A549 (cell line): Measurements from ENCODE around the gene CDH26.

Source experiments
- ESRRA ChIP-seq: fragments of 150-350 bp; IDR thresholded peaks from 2 replicates; pipeline ENCODE4 v1.6.1; 2014; ENCODE audit warnings: mild to moderate bottlenecking, low read length, borderline replicate concordance
- FOSL2 ChIP-seq, 2 experiments: fragments of 450-650 bp in 1 of 2; fragments of >200 bp in 1 of 2; sonication (Bioruptor Twin) in 1 of 2; formaldehyde crosslinking; IDR thresholded peaks; 2 replicates each; pipeline versions ENCODE4 v1.5.0 to v1.6.1; 2016 to 2020; ENCODE audit warnings: mild to moderate bottlenecking in 1 of 2, moderate library complexity in 1 of 2
- HDAC2 ChIP-seq: fragments of 200-600 bp; sonication (generic); IDR thresholded peaks from 2 replicates; pipeline ENCODE4 v1.6.1; 2016
- JUN ChIP-seq, 2 experiments: fragments of >200 bp; sonication (Bioruptor Twin); formaldehyde crosslinking; IDR thresholded peaks; 2 replicates in 1 of 2; 3 replicates in 1 of 2; pipeline ENCODE4 v1.6.1; 2016 to 2017
- POLR2A ChIP-seq: IDR thresholded peaks from 2 replicates; pipeline ENCODE4 v1.6.1; 2012; ENCODE audit warnings: mild to moderate bottlenecking, low read length
- RFX5 ChIP-seq: fragments of 450-650 bp; IDR thresholded peaks from 2 replicates; pipeline ENCODE4 v1.7.1; 2014; ENCODE audit warnings: antibody characterized with exemption, mild to moderate bottlenecking, moderate library complexity
- SMC3 ChIP-seq: fragments of >200 bp; sonication (Bioruptor Twin); formaldehyde crosslinking; IDR thresholded peaks from 3 replicates; pipeline ENCODE4 v1.6.1; 2018; ENCODE audit warnings: inconsistent platforms
- SREBF2 ChIP-seq: fragments of 450-650 bp; IDR thresholded peaks from 2 replicates; pipeline ENCODE4 v1.6.1; 2014; ENCODE audit warnings: mild to moderate bottlenecking, moderate library complexity
- TF ChIP-seq, protein P1 (sequence below): fragments of 200-600 bp; sonication (generic); IDR thresholded peaks from 2 replicates; pipeline ENCODE4 v1.6.1; 2016; ENCODE audit warnings: antibody characterized with exemption, mild to moderate bottlenecking, moderate library complexity
- TF ChIP-seq, protein P2 (sequence below): fragments of >200 bp; sonication (Bioruptor Twin); formaldehyde crosslinking; IDR thresholded peaks from 3 replicates; pipeline ENCODE4 v1.5.1; 2016

DNA sequence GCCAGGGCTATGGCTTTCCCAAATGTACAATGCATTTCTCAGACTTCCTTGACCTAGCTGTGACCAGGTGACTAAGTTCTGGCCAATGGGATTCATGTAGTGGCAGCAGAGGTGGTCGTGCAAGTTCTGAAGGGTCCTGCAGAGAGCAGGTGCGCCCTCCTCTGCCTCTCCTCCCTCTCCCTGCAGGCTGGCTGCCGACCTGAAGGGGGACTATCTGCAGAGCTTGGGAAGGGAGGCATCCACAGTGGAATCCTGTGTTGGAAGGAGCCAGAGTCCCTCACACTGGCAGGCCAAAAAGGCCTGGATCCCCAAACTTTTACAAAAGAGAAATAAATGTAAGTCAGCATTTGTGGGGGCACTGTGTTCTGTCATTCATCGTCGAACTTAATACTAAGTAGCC lies 66.6 kb downstream of the CDH26 start:
- TF ChIP-seq JUN (IDR thresholded peaks at IDR 0.05) (no peak), SMC3 (no peak), HDAC2 (no peak), RFX5 (no peak), POLR2A (no peak), FOSL2 (IDR thresholded peaks at IDR 0.05) (no peak), FOSL2 (CRISPR knock-in tag; IDR thresholded peaks at IDR 0.05) (no peak), ESRRA (no peak), SREBF2 (no peak)
- TF ChIP-seq, protein P1, sequence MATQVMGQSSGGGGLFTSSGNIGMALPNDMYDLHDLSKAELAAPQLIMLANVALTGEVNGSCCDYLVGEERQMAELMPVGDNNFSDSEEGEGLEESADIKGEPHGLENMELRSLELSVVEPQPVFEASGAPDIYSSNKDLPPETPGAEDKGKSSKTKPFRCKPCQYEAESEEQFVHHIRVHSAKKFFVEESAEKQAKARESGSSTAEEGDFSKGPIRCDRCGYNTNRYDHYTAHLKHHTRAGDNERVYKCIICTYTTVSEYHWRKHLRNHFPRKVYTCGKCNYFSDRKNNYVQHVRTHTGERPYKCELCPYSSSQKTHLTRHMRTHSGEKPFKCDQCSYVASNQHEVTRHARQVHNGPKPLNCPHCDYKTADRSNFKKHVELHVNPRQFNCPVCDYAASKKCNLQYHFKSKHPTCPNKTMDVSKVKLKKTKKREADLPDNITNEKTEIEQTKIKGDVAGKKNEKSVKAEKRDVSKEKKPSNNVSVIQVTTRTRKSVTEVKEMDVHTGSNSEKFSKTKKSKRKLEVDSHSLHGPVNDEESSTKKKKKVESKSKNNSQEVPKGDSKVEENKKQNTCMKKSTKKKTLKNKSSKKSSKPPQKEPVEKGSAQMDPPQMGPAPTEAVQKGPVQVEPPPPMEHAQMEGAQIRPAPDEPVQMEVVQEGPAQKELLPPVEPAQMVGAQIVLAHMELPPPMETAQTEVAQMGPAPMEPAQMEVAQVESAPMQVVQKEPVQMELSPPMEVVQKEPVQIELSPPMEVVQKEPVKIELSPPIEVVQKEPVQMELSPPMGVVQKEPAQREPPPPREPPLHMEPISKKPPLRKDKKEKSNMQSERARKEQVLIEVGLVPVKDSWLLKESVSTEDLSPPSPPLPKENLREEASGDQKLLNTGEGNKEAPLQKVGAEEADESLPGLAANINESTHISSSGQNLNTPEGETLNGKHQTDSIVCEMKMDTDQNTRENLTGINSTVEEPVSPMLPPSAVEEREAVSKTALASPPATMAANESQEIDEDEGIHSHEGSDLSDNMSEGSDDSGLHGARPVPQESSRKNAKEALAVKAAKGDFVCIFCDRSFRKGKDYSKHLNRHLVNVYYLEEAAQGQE, result no peak
- TF ChIP-seq, protein P2, sequence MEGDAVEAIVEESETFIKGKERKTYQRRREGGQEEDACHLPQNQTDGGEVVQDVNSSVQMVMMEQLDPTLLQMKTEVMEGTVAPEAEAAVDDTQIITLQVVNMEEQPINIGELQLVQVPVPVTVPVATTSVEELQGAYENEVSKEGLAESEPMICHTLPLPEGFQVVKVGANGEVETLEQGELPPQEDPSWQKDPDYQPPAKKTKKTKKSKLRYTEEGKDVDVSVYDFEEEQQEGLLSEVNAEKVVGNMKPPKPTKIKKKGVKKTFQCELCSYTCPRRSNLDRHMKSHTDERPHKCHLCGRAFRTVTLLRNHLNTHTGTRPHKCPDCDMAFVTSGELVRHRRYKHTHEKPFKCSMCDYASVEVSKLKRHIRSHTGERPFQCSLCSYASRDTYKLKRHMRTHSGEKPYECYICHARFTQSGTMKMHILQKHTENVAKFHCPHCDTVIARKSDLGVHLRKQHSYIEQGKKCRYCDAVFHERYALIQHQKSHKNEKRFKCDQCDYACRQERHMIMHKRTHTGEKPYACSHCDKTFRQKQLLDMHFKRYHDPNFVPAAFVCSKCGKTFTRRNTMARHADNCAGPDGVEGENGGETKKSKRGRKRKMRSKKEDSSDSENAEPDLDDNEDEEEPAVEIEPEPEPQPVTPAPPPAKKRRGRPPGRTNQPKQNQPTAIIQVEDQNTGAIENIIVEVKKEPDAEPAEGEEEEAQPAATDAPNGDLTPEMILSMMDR, result no peak
